GM12873 (cell line): ENCODE data around the gene TRPM5.
A peak's percentile ranks its signal among the peaks of the same experiment; 100 is the strongest.

Experiments
- TF ChIP-seq, protein P1 (sequence below): IDR thresholded peaks from 2 replicates; pipeline ENCODE4 v1.5.1; 2012; ENCODE audit warnings: low read depth, mild to moderate bottlenecking, moderate library complexity, low read length, control low read depth; ENCODE audit not compliant: insufficient read depth; ENCODE audit errors: missing control alignments

The TRPM5 gene

DNA sequence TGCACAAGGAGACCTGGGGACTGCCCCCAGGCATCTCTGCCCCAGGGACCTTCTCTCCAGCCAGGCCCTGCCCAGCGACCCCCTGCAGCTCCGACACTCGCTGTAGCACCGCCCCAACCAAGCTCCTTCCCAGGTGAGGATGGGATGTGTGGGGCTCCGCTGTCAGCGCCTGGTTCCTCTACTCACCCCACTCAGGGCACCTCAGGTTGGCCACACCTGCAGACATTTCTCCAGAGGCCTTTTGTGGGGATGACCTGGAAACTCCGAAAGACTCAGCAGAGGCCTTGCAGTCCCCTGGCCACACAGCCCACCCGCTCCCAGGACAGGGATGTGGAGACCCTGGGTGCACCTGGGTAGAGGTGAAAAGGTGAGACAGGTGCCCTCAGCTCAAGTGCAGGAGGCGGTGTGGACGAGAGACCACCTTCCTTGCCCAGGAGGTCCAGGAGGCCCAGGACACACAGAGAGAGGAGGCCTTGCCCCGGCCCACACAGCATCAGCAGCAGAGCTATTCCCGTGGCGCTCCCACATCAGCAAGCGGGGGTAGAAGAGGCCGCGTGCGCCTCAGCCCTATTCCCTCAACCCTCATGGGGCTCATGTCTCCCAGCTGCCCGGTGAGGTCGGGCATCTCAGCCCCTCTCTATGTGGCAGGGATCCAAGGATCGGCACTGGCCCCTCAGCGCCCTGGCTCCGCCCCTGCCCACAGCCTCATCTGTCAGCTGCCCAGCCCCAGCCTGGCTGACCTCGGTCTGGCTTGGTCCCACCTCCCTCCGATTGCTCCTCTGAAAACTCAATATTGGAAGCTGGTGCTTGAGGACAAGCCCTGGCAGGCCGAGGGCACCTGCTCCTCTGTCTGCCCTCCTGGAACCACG, 20.9 kb downstream of the TRPM5 start:
- TF ChIP-seq, protein P1, sequence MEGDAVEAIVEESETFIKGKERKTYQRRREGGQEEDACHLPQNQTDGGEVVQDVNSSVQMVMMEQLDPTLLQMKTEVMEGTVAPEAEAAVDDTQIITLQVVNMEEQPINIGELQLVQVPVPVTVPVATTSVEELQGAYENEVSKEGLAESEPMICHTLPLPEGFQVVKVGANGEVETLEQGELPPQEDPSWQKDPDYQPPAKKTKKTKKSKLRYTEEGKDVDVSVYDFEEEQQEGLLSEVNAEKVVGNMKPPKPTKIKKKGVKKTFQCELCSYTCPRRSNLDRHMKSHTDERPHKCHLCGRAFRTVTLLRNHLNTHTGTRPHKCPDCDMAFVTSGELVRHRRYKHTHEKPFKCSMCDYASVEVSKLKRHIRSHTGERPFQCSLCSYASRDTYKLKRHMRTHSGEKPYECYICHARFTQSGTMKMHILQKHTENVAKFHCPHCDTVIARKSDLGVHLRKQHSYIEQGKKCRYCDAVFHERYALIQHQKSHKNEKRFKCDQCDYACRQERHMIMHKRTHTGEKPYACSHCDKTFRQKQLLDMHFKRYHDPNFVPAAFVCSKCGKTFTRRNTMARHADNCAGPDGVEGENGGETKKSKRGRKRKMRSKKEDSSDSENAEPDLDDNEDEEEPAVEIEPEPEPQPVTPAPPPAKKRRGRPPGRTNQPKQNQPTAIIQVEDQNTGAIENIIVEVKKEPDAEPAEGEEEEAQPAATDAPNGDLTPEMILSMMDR, result no peak

DNA sequence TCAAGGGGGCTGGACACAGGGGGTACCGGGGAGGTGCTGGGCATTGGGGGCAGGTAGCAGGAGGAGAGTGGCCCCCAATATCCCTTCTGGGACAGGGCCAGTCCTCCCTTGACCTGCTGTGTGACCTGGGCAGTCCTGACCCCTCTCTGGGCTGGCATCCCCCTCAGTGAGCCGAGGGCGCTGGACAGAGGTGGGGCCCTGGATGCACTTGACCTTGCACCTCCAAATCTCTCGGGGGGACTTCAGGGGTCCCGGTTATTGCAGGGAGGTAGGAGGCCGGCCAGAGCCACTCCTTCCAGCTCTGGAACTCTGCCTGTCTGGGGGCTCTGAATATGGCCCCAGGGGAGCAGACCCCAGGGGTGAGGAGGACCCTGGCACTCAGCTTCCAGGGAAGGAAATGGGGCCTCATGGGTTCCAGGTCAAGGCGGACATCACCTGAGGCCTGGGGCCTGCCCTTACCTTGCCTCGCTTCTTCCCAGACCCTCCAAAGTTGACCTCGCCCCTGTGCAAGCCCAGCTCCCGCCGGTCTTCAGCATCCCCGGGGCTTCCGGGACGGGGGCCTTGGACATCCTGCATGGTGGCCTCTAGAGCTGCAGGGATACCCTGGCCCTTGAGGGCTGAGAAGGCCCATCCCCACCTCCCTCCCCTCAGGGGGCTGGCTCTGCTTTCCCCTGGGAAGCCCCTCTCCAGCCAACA, 21.7 kb downstream of the TRPM5 start:
- TF ChIP-seq, protein P1, result no peak

DNA sequence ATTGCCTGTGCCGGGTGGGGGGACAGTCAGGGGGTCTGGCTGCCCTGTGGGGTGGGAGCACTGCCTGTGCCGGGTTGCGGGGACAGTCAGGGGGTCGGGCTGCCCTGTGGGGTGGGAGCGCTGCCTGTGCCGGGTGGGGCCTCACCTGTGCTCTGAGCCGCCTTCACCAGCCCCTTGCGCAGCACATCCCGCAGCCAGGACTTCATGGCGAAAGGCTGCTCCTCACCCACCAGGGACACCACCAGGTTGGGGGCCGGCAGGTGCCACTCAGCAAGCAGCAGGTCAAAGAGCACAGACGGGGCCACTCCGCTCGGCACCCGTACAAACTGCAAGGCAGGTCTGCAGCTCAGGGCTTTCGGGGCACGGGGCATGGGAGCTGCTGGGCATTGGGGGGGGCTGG, 22.3 kb downstream of the TRPM5 start:
- TF ChIP-seq, protein P1, result no peak

DNA sequence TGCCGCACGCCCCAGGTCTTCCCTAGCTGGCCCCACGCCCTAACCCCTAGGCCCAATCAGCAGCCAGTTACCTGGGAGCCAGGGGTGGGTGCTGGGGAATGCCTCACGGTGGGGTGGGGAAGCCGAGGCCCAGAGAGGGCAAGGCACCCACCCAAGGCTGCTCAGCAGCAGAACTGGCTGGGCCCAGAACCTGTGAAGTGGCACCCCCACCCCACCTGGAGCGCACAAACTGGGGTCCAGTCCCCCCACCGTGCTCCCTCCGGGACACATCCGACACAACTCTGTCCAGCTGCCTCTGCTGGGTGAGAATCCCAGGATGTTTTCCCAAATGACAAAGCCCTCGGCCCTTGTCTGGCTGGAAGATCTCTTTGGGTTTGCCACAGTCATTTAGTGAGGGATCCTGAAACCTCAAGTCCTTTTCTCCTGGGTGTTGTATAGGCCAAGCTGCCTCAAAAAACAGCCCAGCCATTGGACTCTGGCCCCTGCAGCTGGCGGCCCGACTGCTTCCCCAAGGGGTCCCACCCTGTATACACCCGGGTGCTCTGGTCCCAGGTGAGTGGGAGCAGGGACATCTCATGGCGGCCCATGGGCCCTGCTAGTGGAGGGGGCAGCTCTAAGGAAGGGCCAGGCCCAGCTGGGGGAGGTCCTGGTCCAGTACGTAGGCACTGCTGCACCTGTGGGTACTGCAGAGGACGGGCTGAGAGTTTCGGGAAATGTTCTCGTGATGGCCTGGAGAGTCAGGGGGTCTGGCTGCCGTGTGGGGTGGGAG, 22.9 kb downstream of the TRPM5 start:
- TF ChIP-seq, protein P1, result no peak

DNA sequence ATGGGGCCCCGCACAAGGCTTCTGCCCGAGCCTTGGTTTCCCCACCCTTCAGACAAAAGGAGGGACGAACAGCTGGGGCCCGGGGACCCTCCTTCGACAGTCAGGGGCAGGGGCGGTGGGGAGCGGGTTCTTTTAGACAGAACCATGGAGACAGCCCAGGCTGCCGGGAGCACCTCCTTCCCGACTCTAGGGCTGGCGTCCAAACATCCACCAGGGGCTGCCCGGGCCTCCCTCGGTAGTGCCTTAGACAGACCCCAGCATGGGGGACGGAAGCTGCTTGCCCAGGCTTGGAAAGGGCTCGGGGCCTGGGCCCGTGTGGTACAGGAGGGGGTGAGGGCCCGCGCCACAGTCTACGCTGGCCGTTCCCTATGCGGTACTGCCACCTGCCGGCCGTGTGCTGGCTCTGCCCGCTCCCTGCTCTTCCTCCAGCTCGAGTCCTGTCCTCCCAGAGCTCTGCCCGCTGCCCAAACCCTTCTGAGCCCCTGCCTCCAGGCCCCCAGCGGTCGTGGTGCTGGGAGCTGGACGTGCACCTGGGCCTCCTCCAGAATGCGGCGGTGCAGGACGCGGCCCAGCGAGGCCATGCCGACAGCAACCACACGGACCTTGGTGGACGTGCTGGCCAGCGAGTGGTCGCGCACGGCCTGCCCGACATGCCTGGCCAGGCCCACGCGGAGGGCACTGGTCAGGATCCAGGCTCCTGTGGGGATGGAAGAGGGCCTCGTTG, 23.6 kb downstream of the TRPM5 start:
- TF ChIP-seq, protein P1, result peak; percentile 96

DNA sequence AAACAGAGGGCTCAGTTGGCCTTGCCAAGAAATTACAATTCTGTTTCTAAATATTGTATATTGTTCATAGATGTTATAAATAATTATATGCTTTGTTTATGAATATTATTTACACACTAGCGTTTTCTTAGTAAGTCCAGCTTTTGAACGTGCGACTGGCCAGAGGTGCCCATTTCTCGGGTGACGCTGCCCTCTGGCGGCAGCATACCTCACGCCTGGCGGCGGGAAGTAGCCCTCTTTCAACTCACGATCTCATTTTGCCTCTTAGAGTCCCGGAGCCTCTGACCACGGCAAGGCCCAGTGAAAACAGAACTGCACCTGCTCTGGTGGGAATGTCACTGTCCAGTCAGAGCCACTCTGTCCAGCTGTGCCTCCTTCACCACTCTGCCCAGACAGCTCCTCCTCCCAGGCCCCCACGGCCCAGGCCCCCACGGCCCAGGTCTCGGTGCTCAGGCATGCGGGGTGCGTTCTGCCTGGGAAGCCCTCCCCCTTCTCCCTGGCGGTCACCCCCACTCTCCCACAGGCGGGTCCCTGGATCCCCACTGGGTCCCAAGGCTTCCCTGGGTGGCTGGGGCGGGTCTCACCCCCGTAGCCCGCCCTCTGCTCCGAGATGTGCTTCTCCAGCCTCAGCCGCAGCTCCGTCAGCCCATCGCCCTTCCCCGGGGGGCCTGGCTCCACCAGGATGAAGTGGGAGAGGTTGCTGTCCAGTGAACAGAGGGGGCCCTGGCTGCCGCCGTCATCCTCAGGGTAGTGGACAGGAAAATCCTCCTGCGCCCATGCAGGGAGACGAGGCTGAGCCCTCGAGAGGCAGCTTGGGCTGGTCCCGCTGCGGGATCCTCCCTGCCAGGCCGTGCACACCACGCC, 24.4 kb downstream of the TRPM5 start:
- TF ChIP-seq, protein P1, result peak; percentile 87
